Calu3 (cell line): ENCODE data around the gene IFI27L2. TPM values are rescaled to one million over a fixed set of nuclear protein-coding genes. Genes with fewer than 3 reads are reported as not detected.

Source experiments
- BruUV-seq: library from RNA; stranded (reverse); fragments of 400-500 nt; replicated peaks from 2 replicates; lab custom pipeline; 2021; lab: Mats Ljungman, UMichigan
- CTCF ChIA-PET: fragments of 300-600 bp; sonication (Branson Sonifier 250); formaldehyde crosslinking; loops from one replicate; lab custom pipeline; 2022; ENCODE audit warnings: antibody characterized with exemption; lab: Charles Lee
- DNase-seq: peaks from one replicate; pipeline ENCODE4 v3.0.0; 2022
- H3K27ac Mint-ChIP-seq: one replicate; pipeline ENCODE4 v1.8.0; 2022; ENCODE audit warnings: mixed read lengths; ENCODE audit not compliant: unreplicated experiment
- H3K27me3 Mint-ChIP-seq: one replicate; pipeline ENCODE4 v1.8.0; 2022; ENCODE audit warnings: mixed read lengths; ENCODE audit not compliant: unreplicated experiment
- H3K36me3 Mint-ChIP-seq: one replicate; pipeline ENCODE4 v1.8.0; 2022; ENCODE audit warnings: mild to moderate bottlenecking, moderate library complexity, mixed read lengths; ENCODE audit not compliant: insufficient read depth, unreplicated experiment
- H3K4me1 Mint-ChIP-seq: one replicate; pipeline ENCODE4 v1.8.0; 2022; ENCODE audit warnings: mild to moderate bottlenecking, low read depth, mixed read lengths; ENCODE audit not compliant: unreplicated experiment
- H3K4me3 Mint-ChIP-seq: one replicate; pipeline ENCODE4 v1.8.0; 2022; ENCODE audit warnings: mild to moderate bottlenecking, low read depth, moderate library complexity, mixed read lengths; ENCODE audit not compliant: unreplicated experiment
- H3K9me3 Mint-ChIP-seq: one replicate; pipeline ENCODE4 v1.8.0; 2022; ENCODE audit warnings: low read depth, mixed read lengths; ENCODE audit not compliant: unreplicated experiment
- intact Hi-C: fragments of 100-400 bp; cut with micrococcal nuclease; formaldehyde crosslinking; loops from one replicate; pipeline ENCODE4 v1.10.0; 2022; ENCODE audit not compliant: unreplicated experiment
- total RNA-seq: library from RNA; stranded (reverse); gene quantifications from 2 replicates; pipeline ENCODE4 v1.2.3, GENCODE V29; 2022
- TF ChIP-seq, protein P1 (sequence below): fragments of 200-600 bp; IDR thresholded peaks from one replicate; pipeline ENCODE4 v1.8.0; 2022; ENCODE audit warnings: antibody characterized with exemption; ENCODE audit not compliant: unreplicated experiment

The IFI27L2 gene
- total RNA-seq, 1 experiment from 2014 or later, result 40.4 TPM

- TF ChIP-seq, protein P1, sequence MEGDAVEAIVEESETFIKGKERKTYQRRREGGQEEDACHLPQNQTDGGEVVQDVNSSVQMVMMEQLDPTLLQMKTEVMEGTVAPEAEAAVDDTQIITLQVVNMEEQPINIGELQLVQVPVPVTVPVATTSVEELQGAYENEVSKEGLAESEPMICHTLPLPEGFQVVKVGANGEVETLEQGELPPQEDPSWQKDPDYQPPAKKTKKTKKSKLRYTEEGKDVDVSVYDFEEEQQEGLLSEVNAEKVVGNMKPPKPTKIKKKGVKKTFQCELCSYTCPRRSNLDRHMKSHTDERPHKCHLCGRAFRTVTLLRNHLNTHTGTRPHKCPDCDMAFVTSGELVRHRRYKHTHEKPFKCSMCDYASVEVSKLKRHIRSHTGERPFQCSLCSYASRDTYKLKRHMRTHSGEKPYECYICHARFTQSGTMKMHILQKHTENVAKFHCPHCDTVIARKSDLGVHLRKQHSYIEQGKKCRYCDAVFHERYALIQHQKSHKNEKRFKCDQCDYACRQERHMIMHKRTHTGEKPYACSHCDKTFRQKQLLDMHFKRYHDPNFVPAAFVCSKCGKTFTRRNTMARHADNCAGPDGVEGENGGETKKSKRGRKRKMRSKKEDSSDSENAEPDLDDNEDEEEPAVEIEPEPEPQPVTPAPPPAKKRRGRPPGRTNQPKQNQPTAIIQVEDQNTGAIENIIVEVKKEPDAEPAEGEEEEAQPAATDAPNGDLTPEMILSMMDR, result no peak
- H3K9me3 Mint-ChIP-seq, result no peaks in the 10 kb centered on the region
- no peak overlapping the region for H3K4me3 Mint-ChIP-seq
- H3K27me3 Mint-ChIP-seq, result peaks cover 49% of the 10 kb centered on the region
- intact Hi-C loops, result no loop called here
- BruUV-seq, result no TSS peak
- H3K4me1 Mint-ChIP-seq, result no peaks in the 10 kb centered on the region
- no peak overlapping the region for H3K27ac Mint-ChIP-seq
- CTCF ChIA-PET, result no interaction called here
- no peak for DNase-seq
- H3K36me3 Mint-ChIP-seq, result no peaks in the 10 kb centered on the region
Measured at GRCh38 chr14:94164685-94165431, 35.5 kb upstream of the IFI27L2 start.

GRCh38 chr14:94163796-94164195 lies 34.4 kb upstream of the IFI27L2 start:
- Mint-ChIP-seq H3K36me3 (no peaks in the 10 kb centered on the region), H3K4me3 (no peak overlapping the region), H3K9me3 (no peaks in the 10 kb centered on the region), H3K4me1 (no peaks in the 10 kb centered on the region), H3K27me3 (peaks cover 54% of the 10 kb centered on the region), H3K27ac (no peak overlapping the region)
- intact Hi-C loops, result no loop called here
- BruUV-seq, result no TSS peak
- DNase-seq, result no peak
- CTCF ChIA-PET, result no interaction called here
- TF ChIP-seq, protein P1, result no peak

- H3K9me3 Mint-ChIP-seq, result no peaks in the 10 kb centered on the region
- H3K27me3 Mint-ChIP-seq, result peaks cover 65% of the 10 kb centered on the region
- H3K36me3 Mint-ChIP-seq, result no peaks in the 10 kb centered on the region
- DNase-seq, result no peak
- H3K27ac Mint-ChIP-seq, result no peak overlapping the region
- TF ChIP-seq, protein P1, result no peak
- intact Hi-C loops, result no loop called here
- CTCF ChIA-PET, result no interaction called here
- no TSS peak for BruUV-seq
- H3K4me3 Mint-ChIP-seq, result no peak overlapping the region
- H3K4me1 Mint-ChIP-seq, result no peaks in the 10 kb centered on the region
Measured at GRCh38 chr14:94162466-94162865, 33.1 kb upstream of the IFI27L2 start.

DNA sequence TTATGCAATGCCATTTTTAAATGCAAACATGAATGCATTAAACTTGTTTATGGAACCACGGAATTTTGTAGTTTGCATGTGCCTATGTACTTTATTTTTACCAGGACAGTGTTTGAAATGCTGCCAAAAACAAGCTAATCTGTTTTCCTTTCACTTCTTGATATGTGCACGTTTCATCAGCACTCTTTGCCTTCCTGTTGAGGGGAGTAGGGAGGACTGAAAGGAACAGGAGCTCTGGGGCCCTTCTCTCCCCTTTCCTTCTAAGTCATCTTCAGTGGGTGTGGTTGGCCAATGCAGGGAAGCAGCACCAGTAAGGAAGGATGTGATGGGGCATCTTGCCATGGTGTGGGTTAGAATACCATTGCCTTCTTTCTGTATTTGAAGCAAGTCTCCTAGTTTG lies 32.6 kb upstream of the IFI27L2 start:
- H3K36me3 Mint-ChIP-seq, result no peaks in the 10 kb centered on the region
- no peaks in the 10 kb centered on the region for H3K9me3 Mint-ChIP-seq

More for the DNA sequence above, 32.6 kb upstream of the IFI27L2 start:
- no TSS peak for BruUV-seq
- H3K4me1 Mint-ChIP-seq, result no peaks in the 10 kb centered on the region
- H3K27me3 Mint-ChIP-seq, result peaks cover 65% of the 10 kb centered on the region
- intact Hi-C loops, result no loop called here
- CTCF ChIA-PET, result no interaction called here
- DNase-seq, result no peak
- TF ChIP-seq, protein P1, result no peak
- no peak overlapping the region for H3K27ac Mint-ChIP-seq
- no peak overlapping the region for H3K4me3 Mint-ChIP-seq
